SK-N-MC (cell line): ENCODE data around the gene NCK2.

Source experiments
- DNase-seq: peaks from one replicate; pipeline ENCODE4 v3.0.0-alpha.2; 2011; ENCODE audit warnings: low read depth, low spot score
- H3K27ac ChIP-seq: fragments of 200-600 bp; sonication (generic); 2 replicates; pipeline ENCODE4 v1.5.1; 2016; ENCODE audit warnings: mixed run types
- H3K36me3 ChIP-seq: fragments of 200-600 bp; sonication (generic); 2 replicates; pipeline ENCODE4 v1.6.1; 2017; ENCODE audit warnings: antibody characterized with exemption, low read length, mixed read lengths; ENCODE audit not compliant: insufficient read depth
- H3K4me3 ChIP-seq: fragments of 200-600 bp; sonication (generic); 2 replicates; pipeline ENCODE4 v1.5.1; 2016
- H3K9ac ChIP-seq: fragments of 200-600 bp; sonication (generic); 2 replicates; pipeline ENCODE4 v1.8.0; 2017; ENCODE audit warnings: mixed run types, mixed read lengths; ENCODE audit not compliant: insufficient read length
- H3K9me3 ChIP-seq: fragments of 200-600 bp; sonication (generic); 2 replicates; pipeline ENCODE4 v1.6.1; 2017; ENCODE audit warnings: low read depth, mild to moderate bottlenecking, antibody characterized with exemption, low read length, moderate library complexity, mixed read lengths
- EZH2 ChIP-seq: fragments of 200-600 bp; sonication (generic); IDR thresholded peaks from one replicate; pipeline ENCODE4 v1.6.1; 2017; ENCODE audit warnings: antibody characterized with exemption
- FOXP2 ChIP-seq: optimal IDR thresholded peaks from 2 replicates; pipeline ENCODE3; 2011; ENCODE audit warnings: mild to moderate bottlenecking, moderate library complexity; ENCODE audit not compliant: insufficient read depth; ENCODE audit errors: extremely low read length, control extremely low read depth
- POLR2AphosphoS5 ChIP-seq: IDR thresholded peaks from 2 replicates; pipeline ENCODE4 v1.6.1; 2012; ENCODE audit warnings: mild to moderate bottlenecking, low read depth, low read length, borderline replicate concordance

Gene NCK2

DNA sequence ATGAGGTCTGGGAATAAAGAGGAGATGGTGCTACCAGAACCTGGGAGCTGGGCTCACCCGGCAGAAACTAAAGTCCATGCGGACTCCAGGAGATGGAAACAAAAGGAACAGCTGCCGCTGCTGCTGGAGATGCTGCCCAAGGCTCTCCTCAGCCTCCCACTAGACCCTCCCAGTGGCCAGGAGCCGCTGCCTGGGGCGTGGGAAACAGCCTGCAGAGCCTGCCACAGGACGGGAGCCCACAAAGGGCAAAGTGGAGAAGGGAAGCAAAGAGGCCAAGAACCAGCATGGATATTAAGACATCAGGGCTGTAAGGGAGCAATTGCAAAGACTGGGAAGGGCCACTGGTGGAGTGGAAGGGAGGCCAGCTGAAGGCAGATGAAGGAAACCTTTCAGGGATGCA lies 179.6 kb downstream of the NCK2 start:
- no peak for DNase-seq
- Histone ChIP-seq H3K27ac (no peak overlapping the region), H3K4me3 (no peak overlapping the region), H3K9ac (no peak overlapping the region), H3K9me3 (no peaks in the 10 kb centered on the region), H3K36me3 (no peaks in the 10 kb centered on the region)
- TF ChIP-seq POLR2AphosphoS5 (no peak), EZH2 (no peak), FOXP2 (no peak)

GRCh38 chr2:105924932-105925331 lies 180.2 kb downstream of the NCK2 start:
- Histone ChIP-seq H3K27ac (no peak overlapping the region), H3K9ac (no peak overlapping the region), H3K4me3 (no peak overlapping the region), H3K36me3 (no peaks in the 10 kb centered on the region), H3K9me3 (no peaks in the 10 kb centered on the region)
- DNase-seq = no peak
- TF ChIP-seq POLR2AphosphoS5 (no peak), EZH2 (no peak), FOXP2 (no peak)

- Histone ChIP-seq H3K4me3 (no peak overlapping the region), H3K36me3 (no peaks in the 10 kb centered on the region), H3K9ac (no peak overlapping the region), H3K27ac (no peak overlapping the region), H3K9me3 (no peaks in the 10 kb centered on the region)
- DNase-seq = no peak
- TF ChIP-seq EZH2 = no peak
Measured at GRCh38 chr2:105925390-105925789, 180.7 kb downstream of the NCK2 start.

GRCh38 chr2:105926960-105927678 lies 182.4 kb downstream of the NCK2 start:
- H3K4me3 ChIP-seq = no peak overlapping the region
- H3K27ac ChIP-seq = no peak overlapping the region
- no peak for DNase-seq
- no peaks in the 10 kb centered on the region for H3K9me3 ChIP-seq
- no peaks in the 10 kb centered on the region for H3K36me3 ChIP-seq
- TF ChIP-seq EZH2 = no peak
- no peak for TF ChIP-seq POLR2AphosphoS5
- TF ChIP-seq FOXP2 = no peak
- no peak overlapping the region for H3K9ac ChIP-seq

GRCh38 chr2:105928086-105928485 lies 183.4 kb downstream of the NCK2 start:
- no peak for TF ChIP-seq POLR2AphosphoS5
- TF ChIP-seq FOXP2 = no peak
- TF ChIP-seq EZH2 = no peak
- Histone ChIP-seq H3K9ac (no peak overlapping the region), H3K4me3 (no peak overlapping the region), H3K27ac (no peak overlapping the region), H3K9me3 (no peaks in the 10 kb centered on the region), H3K36me3 (no peaks in the 10 kb centered on the region)
- DNase-seq = no peak

DNA sequence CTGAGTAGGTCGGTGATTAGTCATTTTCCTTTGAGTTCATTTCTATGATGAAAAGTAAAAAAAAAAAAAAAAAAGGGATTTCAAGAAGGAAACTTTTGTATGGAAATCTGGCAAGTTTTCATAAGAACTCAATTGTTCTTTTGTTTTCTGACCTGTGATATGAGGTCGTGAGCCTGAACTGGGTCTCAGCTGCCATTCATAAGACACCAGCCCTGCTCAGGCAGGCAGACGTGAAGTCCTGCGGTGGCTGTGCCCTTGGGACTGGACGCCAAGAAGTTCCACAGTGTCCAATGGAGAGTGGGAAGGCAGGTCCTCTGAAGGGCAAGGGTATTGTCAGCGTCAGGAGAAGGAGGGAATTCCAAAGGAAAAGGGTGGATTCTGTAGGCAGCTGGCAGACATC lies 183.9 kb downstream of the NCK2 start:
- no peak for DNase-seq
- Histone ChIP-seq H3K9ac (no peak overlapping the region), H3K9me3 (no peaks in the 10 kb centered on the region), H3K27ac (no peak overlapping the region), H3K36me3 (no peaks in the 10 kb centered on the region), H3K4me3 (no peak overlapping the region)
- TF ChIP-seq FOXP2 = no peak
- TF ChIP-seq EZH2 = no peak
- TF ChIP-seq POLR2AphosphoS5 = no peak

DNA sequence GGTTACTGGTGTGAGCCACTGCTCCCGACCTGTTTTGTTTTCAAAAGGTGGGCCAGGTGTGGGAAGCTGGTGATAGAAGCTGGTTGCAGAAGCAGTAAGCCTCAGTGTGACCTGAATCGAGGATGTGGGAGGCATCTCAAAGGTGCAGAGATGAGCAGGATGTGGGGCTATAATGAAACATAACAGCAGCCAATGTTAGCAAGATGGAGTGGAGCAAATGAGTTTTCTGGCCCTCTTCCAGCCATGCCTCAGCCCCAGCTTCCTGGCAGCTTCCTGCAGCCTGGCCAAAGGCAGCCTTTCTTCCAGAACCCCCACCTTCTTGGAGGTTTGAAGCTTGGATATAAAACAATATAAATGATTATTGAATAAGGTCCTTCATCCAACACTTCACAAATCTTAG lies 184.8 kb downstream of the NCK2 start:
- Histone ChIP-seq H3K9me3 (no peaks in the 10 kb centered on the region), H3K36me3 (no peaks in the 10 kb centered on the region), H3K4me3 (no peak overlapping the region), H3K9ac (no peak overlapping the region), H3K27ac (no peak overlapping the region)
- DNase-seq = no peak
- TF ChIP-seq POLR2AphosphoS5 = no peak
- TF ChIP-seq FOXP2 = no peak
- no peak for TF ChIP-seq EZH2

DNA sequence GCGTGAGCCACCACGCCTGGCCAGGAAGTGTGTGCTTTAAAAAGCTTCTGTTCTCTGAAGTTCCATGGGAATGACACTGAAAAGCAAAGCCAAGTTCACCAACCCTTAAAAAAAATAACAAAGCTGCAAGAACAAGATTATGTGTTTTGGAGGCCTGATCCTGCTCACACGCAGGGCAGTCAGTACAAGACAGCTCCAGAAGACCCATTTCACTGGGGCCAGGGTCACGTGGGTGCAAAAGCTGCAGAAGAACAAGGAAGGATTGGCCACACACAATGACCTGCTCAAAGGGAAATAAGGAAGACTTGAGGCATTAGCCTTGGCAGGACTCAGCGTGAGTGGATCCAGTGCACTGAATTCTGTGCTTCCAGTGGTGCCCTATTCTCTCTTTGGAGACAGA lies 187.9 kb downstream of the NCK2 start:
- Histone ChIP-seq H3K9me3 (no peaks in the 10 kb centered on the region), H3K27ac (no peak overlapping the region), H3K36me3 (no peaks in the 10 kb centered on the region), H3K9ac (no peak overlapping the region), H3K4me3 (no peak overlapping the region)
- TF ChIP-seq POLR2AphosphoS5 = no peak
- no peak for TF ChIP-seq EZH2
- no peak for TF ChIP-seq FOXP2
- no peak for DNase-seq

GRCh38 chr2:105933906-105934305 lies 189.2 kb downstream of the NCK2 start:
- Histone ChIP-seq H3K27ac (no peak overlapping the region), H3K9me3 (no peaks in the 10 kb centered on the region), H3K4me3 (no peak overlapping the region), H3K36me3 (no peaks in the 10 kb centered on the region), H3K9ac (no peak overlapping the region)
- TF ChIP-seq EZH2 (no peak), POLR2AphosphoS5 (no peak), FOXP2 (no peak)
- no peak for DNase-seq
